Measurements from ENCODE around the gene CYSLTR2.
A peak's percentile ranks its signal among the peaks of the same experiment; 100 is the strongest.
"Not testable (repeated sequence)": the region's sequence is repeated elsewhere in the genome, so short reads cannot be mapped to it uniquely, and the experiment has no call there.

The CYSLTR2 gene

DNA sequence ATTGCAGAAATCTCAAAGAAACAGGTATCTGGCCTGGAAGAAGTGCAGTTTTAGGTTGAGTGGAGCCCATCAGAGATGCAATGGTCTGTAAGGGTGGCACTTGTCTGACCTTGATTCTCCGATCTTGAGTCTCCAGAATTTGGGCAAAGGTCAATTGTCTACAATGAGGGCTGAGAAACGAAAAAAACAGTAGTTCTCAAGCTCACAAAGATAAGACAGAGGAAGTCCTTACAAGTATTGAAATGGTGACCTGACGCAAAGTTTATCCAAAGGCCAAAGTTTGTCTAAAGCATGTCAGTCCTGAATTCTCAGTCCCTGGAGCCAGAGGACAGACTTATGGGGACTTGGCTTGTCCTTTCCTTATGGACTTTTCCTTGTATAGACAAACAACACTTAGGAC is 40.3 kb downstream of the CYSLTR2 start:
- DNase-seq (ENCODE audit: low read depth in 2 of 2): no peak

DNA sequence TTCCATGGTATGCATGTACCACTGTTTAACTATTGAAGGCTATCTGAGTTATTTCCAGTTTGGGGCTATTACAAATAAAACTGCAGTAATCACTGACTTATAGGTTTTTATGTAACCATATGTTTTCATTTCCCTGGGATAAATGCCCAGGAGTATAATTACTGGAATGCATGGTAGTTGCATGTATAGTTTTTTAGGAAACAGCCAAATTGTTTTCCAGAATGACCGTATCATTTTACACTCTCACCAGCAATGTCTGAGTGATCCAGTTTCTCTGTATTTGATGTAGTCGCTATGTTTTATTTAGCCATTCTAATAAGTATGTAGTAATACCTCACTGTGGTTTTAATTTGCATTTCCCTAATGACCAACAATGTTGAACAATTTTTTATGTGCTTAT is 42.0 kb downstream of the CYSLTR2 start:
- DNase-seq (ENCODE audit: low read depth in 2 of 2): no peak

DNA sequence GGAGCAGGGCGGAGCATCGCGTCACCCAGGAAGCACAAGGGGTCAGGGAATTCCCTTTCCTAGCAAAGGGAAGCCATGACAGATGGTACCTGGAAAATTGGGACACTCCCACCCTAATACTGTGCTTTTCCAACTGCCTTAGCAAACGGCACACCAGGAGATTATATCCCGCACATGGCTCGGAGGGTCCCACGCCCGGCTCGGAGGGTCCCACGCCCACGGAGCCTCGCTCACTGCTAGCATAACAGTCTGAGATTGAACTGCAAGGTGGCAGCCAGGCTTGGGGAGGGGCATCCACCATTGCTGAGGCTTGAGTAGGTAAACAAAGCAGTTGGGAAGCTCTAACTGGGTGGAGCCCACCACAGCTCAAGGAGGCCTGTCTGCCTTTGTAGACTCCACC is 42.9 kb downstream of the CYSLTR2 start:
- not testable (repeated sequence) for DNase-seq (ENCODE audit: low read depth in 2 of 2)

DNA sequence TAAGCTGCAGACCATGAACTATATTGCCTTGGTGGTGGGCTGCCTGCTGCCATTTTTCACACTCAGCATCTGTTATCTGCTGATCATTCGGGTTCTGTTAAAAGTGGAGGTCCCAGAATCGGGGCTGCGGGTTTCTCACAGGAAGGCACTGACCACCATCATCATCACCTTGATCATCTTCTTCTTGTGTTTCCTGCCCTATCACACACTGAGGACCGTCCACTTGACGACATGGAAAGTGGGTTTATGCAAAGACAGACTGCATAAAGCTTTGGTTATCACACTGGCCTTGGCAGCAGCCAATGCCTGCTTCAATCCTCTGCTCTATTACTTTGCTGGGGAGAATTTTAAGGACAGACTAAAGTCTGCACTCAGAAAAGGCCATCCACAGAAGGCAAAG is 53.7 kb downstream of the CYSLTR2 start:
- DNase-seq (ENCODE audit: low read depth in 2 of 2): no peak

DNA sequence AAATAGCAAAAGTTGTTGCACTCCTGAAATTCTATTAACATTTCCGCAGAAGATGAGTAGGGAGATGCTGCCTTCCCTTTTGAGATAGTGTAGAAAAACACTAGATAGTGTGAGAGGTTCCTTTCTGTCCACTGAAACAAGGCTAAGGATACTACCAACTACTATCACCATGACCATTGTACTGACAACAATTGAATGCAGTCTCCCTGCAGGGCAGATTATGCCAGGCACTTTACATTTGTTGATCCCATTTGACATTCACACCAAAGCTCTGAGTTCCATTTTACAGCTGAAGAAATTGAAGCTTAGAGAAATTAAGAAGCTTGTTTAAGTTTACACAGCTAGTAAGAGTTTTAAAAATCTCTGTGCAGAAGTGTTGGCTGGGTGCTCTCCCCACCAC is 55.0 kb downstream of the CYSLTR2 start:
- no peak for DNase-seq (ENCODE audit: low read depth in 2 of 2)

DNA sequence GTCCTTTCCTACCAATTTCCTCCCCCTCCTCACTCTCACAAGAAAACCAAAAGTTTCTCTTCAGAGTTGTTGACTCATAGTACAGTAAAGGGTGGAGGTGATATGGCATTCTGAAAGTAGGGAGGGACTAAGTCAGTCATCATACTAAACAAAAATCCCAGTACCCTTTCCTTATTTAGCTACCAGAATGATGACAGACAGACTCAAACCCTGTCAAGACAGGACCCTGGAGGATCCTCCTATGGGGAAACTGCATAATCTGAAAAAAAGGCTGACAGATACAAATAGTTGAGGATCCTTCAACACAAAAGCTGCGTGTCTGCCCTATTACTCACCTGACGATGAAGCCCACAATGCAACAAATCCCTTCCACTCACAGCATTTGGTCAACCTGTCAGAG is 55.5 kb downstream of the CYSLTR2 start:
- no peak for DNase-seq (ENCODE audit: low read depth in 2 of 2)

DNA sequence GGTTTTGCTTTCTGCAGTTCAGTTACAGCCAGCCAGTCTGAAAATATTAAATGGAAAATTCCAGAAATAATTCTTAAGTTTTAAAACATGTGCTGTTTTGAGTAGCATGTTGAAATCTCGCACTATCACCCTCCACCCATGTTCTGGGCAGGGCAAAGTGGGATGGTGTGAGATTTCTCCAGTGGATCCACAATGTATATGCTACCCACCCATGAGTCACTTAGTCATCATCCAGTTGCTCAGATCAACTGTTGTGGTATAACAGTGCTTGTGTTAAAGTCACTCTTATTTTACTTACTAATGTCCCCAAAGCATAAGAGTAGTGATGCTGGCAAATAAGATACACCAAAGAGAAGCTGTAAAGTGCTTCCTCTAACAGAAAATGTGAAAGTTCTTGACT is 56.4 kb downstream of the CYSLTR2 start:
- no peak for DNase-seq (ENCODE audit: low read depth in 2 of 2)

DNA sequence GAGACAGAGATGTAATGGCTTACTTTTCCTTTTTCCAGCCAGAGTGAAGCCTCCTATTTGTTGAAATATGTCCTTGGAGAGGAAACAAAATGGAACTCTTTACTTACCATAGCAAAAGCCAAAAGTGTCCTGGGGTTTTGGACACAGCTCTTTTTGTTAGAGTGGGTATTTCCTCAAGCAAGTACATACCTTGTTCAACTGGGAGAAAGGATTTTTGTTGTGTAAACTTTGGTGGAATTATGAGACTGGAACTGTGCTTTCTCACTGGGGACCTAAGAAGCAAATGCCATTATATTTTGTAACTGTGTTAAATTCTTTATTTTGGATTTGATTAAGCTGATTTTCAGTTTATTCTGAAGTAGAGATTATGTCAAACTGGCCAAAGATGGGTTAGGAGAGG is 58.4 kb downstream of the CYSLTR2 start:
- DNase-seq (ENCODE audit: low read depth in 2 of 2): no peak

DNA sequence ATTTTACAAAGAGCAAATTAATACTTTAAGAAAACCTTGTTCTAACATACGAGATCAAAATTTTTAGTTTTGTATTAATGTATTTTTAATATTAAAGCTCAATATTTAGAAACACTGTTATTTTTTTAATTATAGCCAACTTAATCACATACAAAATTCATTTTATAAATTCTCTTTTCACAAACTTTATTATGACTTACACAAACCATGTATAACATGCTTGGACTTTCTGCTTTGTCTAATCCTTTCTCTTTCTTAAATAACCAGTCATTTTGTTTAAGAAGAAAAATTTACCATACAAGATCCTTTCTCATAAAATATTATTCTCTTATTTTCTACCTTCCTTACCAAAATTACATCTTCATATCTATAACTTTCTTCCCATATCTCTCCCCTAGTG is 62.2 kb downstream of the CYSLTR2 start:
- no peak for DNase-seq (ENCODE audit: low read depth in 2 of 2)

DNA sequence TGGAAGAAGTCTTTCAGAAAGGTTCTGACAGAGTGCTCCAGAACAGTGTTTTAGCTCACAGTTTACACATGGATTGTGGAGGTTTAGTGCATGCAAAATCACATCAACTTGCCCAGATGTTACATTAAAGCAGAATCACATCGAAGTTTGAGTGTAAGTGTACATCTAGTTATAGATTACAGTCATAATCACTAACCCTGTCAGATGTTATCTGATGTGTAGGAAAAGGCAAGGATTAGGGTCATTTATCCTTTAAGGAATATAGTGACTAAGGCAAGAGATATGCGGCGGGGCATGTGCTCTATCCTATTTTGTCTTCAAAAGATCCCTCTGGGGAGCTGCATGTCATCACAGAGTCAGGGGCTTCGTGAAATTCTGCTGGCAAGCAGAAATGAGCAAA is 66.9 kb downstream of the CYSLTR2 start:
- DNase-seq (ENCODE audit: low read depth in 2 of 2): no peak

DNA sequence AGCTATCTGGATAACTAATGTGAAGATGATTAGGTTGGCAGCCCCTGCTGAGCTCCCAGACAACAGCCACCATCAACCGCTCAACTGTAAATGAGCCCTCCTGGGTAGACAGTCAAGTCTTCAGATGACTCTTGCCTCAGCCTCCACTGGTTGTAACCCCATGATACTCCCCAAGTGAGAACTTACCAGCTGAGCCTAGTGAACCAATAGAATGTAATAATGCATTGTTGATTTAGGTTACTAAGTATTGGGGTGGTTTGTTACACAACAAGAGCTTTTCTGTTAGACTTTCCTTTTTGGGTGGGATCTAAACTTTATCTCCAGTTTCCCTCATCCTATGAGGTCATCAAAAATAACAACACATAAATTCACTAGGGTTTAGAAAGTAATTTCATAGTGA is 69.4 kb downstream of the CYSLTR2 start:
- no peak for DNase-seq (ENCODE audit: low read depth in 2 of 2)

DNA sequence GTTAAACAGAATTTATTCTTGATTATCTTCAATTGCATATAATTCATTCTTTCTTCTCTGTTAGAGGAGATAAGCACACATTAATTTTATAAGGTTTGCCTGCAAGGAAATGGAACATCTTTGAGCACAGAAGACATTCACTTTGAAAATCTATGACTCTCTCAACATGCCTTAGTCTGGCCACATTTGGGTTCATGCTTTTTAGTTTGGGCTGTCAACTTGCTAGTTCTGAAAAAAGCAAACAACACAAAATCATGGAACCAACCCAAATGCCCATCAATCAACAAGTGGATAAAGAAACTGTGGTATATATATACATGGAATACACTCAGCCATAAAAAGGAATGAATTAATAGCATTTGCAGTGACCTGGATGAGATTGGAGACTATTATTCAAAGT is 71.5 kb downstream of the CYSLTR2 start:
- no peak for DNase-seq (ENCODE audit: low read depth in 2 of 2)

DNA sequence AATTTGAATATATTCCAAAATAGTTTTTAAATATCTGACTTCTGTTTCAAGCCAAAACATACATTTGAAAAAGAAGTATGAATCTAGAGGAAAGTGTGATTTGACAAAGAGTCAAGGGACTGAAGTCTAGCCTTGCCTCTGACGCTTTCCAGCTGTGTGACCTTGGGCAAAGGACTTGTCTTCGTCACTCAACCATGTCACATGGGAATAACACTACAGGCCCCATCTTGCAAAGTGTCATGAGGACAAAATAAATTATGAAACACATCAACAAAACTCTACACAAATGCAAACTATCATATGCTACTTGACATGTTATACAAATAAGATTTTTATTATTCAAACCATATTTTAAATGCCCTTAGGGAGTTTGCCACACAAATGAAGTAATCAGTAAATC is 73.0 kb downstream of the CYSLTR2 start:
- no peak for DNase-seq (ENCODE audit: low read depth in 2 of 2)

DNA sequence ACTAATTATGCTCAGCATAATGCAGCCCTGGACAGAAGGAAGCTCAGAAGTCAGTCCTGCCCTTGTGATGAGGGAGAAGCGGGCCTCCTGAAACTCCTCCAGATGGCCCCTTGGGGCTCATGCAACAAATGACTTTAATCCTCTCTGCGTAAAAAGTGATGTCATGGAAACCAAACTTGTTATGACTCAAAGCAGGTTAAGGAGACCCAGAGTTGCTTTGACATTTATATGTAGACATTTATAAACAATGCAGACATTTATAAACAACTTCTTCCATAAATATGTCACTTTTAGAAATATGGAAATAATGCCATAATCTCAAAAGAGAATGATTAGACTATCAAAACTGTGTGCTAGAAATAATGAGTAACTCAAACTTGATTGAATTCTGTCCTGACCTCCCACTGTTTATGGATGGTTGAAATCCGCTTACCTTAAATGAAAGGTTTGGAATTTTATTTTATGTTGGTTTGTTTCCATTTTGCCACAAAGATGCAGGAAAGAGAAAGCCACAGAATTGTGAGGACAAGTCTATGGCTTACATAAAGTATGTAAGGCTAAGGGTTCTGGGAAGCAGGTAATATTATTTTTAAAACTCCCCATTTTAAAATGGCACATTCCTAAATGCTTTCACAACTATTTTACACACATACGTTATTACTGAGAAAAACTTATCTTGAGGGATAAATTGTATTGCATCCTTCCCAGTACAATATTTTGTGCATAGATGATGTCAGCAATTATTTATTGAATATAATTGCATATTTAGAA is 73.7 kb downstream of the CYSLTR2 start:
- DNase-seq (ENCODE audit: low read depth in 2 of 2): no peak

DNA sequence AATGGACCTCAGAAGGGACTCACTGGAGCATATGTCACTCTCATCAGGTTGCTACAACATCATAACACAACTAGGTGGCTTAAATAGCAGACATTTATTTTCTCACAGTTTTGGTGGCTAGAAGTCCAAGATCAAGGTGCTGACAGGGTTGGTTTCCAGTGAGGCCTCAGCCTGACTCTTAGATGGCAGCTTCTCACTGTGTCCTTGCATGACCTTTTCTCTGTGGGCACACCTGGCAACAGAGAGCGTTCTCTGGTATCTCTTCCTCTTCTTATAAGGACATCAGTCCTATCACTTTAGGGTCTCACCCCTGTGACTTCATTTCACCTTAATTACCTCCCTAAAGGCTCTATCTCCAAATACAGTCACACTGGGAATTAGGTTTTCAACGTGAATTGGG is 74.5 kb downstream of the CYSLTR2 start:
- no peak for DNase-seq (ENCODE audit: low read depth in 2 of 2)

DNA sequence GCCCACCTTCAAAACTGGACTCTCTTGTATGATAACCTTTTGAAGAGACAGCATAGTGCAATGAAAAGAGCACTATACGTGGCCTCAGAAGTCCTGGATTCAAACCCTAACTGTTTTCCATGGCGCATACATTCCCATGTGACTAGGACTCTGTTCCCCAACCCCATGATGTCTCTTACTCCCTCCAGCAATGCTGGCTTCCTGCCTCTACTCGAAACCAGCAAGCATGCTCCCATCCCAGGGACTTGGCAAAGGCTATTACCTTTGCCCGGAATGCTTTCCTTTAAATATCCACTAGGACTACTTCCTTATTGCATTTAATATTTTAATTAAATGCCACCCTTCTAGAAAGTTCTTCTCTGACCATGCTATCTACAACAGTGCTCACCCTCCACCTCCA is 75.1 kb downstream of the CYSLTR2 start:
- no peak for DNase-seq (ENCODE audit: low read depth in 2 of 2)

DNA sequence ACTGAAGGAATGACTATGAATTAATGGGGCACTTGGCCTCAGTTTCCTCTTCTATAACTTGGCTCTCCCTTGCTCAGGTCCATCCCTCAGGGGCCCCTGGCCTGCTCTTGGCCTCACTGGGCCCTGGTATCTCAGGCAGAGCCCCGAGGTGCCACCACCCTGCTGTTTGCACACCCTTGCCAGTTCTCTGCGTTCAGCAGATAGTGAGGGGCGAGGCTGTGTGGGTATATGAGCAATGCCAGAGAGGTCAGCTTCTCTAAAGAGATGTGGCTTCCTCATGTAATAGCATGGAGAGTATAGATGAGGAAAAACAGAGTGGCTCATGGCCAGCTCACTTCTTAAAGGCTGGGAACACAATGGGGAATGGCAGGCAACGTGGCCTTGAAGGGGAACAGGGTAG is 76.1 kb downstream of the CYSLTR2 start:
- no peak for DNase-seq (ENCODE audit: low read depth in 2 of 2)

DNA sequence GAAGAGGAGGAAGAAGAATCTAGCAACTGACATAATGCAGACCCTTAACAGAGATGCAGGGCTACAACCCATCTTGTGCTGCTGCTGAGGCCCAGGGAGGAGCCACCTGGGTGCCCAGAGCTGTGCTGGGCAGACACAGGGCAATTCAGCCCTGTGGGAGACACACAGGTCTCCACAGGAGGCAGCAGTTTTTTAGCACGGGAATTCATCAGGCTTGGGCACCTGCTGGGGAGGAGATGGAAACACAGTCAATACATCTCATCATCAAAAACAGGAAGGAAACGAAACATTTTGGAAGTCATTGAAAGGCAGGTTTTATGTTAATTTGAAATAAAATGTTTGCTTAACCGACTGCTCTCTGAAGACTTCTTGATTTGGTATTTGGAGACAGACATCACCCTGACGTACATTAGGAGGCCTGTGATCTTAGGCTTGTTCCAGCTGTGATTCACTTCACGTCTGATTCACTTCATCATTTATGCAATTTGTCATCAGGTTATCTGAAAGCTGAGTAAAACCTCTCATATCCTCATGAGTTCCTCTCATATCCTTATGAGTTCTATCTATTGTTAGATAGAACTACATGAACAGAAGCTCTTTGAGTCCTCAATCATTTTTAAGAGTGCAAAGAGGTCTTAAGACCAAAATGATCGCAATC is 77.4 kb downstream of the CYSLTR2 start:
- DNase-seq (ENCODE audit: low read depth in 2 of 2): no peak

DNA sequence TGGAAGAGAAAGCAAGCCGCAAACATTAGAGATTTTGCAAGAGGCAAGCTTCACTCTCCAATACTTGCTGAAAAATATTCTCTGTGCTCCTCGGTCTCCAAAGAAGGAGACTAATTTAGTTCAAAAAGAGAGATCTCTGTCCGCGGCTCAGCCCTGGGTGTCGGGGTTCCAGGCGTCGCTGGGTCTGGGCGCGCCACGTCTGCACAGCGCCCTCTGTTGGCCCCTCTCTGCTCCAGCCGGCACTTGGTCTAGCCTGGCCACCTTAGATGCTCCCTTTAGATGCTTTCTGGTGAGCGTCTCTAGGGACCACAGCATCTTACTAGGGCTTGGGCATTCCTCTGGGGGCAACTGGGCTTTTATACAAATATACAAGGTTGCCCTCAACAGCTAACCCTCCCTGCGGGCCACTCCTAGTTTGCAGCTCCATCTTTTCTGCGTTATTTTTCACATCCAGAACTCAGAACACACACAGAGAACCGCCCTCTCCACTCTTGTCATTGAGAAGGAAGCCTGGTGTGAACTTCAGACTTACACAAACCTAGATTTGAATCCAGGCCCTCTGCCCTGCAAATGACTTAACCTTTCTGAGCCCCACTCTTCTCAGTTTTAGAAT is 78.3 kb downstream of the CYSLTR2 start:
- peak; percentile 6 to 45 for DNase-seq (ENCODE audit: low read depth in 2 of 2)

DNA sequence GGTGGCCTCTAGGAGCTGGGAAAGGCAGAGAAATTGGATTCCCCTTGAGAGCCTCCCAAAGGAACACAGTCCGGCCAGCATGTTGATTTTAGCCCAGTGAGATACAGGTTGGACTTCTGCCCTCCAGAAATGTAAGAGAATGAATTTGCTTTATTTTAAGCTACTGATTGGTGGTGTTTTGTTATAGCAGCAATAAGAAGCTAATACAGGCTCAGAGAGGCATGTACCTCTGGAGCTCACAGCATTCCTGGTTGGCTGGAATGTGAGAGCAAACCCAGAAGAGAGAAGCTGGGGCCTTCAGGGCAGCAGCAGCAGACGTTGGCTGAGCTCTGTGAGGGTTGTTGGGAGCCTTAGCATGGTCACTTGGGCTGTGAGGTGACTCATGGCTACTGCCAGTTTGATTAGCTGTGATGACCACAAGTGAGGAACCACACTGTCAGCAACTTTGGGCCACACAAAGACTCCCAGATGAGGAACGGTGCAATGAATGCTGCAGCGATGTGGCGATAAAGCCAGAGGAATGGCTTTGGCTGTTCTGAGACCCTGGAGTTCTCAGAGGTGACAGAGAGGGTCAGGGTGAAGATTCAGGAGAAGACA is 80.1 kb downstream of the CYSLTR2 start:
- DNase-seq (ENCODE audit: low read depth in 2 of 2): no peak

DNA sequence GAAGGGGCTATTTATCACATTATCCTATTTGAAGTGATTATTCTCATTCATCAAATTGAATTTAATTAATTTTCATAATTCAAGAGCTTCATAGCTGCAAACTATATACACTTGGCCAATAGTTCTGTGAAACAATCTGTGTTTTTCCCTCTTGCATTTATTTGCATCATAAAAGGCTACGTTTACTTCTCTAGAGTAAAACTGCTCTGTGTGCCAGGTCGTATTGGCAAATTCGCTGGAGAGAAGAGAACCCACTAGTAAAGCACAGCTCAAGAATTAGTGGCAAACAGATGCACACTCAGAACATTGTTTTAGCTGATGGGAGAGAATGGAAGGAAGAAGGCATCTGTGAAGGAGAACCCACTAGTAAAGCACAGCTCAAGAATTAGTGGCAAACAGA is 81.8 kb downstream of the CYSLTR2 start:
- DNase-seq (ENCODE audit: low read depth in 2 of 2): no peak

DNA sequence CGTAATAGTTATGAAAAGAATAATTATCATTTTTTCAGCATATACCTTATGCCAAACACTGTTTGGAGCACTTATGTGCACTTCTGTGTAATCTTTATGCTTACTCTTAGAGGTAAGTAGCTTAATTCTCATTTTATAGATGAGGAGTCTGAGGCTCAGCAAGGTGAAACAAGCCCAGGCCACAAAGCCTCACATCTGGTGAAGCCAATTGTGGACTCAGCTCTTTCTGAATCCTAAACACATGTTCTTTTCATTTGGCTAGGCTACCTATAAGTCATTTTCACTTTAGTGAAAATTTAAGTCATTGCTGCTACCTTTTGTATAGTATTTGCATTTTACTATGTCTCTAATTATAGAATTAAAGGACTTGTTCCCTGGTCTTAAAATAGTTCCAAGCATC is 84.0 kb downstream of the CYSLTR2 start:
- DNase-seq (ENCODE audit: low read depth in 2 of 2): no peak

DNA sequence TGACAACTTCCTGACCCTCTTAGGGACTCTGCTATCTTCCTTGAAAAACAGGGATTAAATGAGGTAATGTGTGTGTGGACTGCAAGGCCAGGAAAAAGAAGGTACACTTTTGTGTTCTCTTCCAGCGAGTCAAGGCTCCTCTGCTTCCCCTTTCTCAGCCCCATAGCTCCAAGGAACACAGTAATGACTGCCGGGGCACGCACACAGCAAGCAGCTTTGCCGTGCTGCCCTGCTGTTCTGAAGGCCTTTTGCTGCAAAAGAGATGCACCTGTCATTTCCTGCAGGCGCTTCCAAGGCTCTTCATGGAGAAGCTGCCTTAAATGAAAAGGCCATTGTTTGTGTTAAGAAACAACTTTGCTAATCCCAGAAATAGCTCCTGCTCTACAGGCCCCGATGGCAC is 84.6 kb downstream of the CYSLTR2 start:
- no peak for DNase-seq (ENCODE audit: low read depth in 2 of 2)
